ENCODE results near the gene PRAC1.

DNA sequence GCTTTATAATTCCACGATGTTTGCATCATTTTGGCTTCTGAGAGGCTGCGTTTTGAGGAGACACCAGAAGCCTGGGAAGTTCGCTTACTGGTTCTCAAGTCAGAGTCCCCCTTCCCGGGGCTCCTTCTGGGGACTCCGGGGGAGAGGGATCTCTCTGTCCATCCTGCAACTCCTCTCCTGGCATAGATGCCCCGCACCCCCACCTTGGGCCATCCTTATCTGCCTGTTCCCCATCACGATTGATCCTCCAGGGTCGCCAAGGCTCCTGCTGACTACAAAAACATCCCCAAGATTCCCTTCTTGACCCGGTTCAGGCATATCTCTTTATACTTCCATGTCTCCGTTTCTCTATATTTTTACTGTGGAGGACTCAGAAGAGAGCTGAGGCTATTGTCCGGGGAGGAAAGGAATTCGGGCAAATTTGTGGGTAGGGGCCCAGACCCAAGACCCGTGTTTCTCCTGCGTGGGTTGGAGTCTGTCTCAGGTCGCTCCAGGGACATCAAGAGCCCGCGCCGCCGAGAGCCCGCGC lies 24.7 kb upstream of the PRAC1 start:
- TF ChIP-seq EP300 (IDR thresholded peaks at IDR 0.05), result no peak
- no peak for TF ChIP-seq CTCF (IDR thresholded peaks at IDR 0.05)

Measured in suprapubic skin (tissue), 3 donors.